NCI-H446 treated with DMSO at 0.1 percent for 48 hours (cell line): ENCODE measurements around the gene UCP1.

Source experiments
- DNase-seq: peaks from one replicate; lab custom pipeline; 2025; lab: John Stamatoyannopoulos, UW

Gene UCP1, protein sequence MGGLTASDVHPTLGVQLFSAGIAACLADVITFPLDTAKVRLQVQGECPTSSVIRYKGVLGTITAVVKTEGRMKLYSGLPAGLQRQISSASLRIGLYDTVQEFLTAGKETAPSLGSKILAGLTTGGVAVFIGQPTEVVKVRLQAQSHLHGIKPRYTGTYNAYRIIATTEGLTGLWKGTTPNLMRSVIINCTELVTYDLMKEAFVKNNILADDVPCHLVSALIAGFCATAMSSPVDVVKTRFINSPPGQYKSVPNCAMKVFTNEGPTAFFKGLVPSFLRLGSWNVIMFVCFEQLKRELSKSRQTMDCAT

DNA sequence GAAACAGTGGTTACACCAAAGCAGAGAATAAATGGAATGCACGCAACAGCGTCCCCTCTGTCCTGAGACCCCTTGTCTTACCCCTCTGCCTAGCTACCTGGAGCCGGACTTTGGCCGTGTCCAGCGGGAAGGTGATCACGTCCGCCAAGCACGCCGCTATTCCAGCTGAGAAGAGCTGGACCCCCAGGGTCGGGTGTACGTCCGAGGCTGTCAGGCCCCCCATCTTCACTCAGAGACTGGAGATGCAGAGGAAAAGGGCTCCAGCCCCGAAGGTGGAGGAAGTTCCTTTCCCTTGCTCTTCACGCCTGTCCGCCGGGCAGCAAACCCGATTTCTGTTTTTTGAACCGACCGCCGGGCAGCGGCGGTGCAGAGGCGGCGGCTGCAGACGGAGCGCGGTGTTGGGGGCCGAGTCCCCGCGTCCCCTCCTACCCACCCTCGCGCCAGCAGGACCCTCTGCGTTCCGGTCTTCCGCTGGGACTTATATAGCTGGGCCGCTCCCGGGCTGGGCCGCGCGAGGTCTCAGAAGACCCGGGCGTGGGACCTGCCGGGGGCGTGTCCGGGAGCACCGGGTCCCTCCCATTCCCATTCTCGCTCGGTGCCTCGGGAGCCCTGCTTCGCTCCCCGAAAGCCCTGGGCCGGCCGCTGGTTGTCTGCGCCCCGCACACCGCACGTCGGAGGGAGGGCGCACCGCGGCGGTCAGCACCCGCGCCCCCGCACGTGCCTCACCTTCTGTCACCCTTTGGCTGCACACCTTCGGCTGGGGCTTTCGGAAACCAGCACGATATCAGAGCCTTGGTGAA lies at the start of gene UCP1:
Gene UCP1, minus strand, starts transcription at position 455 of the 800 bp plus-strand sequence. Its CDS starts 232 bp downstream, at position 223.
- DNase-seq = no peak

DNA sequence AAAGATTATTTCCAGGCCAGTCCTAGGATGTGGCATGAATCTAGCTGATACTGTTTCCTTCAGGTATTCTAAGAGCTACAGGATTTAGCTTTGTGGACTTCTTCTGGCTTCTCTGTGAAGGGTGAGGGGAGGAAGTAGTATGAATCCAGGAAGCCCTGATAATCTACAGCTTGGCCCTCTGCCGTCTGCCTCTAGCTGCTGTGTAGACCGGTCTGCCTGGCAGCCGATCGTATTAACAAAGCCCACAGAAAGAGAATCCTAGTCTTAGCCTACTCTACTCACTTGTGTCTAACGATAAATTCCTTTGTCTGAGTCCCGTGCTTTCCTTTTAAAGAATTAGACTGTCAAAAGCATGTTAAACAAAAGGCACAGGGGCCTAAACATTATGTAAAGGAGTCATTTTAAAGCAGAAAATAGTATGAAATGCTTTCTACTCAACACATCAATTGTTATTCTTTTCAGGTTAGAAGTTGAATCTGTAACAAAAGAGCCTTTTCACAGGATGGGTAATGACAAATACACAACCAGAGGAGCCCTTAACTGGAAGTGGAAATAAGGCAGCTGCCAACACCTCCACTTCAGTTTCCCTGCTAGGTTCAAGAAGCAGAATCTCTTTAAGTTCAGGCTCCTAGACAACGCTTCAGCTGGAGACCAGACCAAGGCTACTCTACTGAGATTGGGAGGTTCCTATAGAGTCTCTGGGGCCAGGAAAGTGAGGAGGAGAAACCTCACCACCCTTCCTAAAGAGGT lies 48.9 kb upstream of the UCP1 start:
- DNase-seq = no peak

DNA sequence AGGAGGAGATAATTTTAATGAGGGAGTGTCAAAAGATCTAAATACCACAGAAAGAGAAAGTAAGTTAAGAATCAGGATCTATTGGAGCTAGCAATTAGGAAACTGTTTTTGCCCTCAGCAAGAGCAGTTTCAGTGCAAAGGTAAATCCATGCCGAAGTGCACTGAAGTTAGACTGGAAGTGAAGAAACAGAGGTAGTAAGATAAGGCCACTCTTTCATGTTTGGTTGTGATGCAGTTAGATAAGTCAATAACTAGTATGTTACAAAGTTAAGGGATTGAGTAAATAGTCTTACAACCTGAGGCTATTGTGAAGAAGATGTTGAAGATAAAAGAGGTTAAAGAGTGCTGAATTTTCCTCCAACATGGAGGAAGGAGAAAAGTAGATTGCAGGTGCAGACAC lies 46.7 kb upstream of the UCP1 start:
- DNase-seq = no peak

DNA sequence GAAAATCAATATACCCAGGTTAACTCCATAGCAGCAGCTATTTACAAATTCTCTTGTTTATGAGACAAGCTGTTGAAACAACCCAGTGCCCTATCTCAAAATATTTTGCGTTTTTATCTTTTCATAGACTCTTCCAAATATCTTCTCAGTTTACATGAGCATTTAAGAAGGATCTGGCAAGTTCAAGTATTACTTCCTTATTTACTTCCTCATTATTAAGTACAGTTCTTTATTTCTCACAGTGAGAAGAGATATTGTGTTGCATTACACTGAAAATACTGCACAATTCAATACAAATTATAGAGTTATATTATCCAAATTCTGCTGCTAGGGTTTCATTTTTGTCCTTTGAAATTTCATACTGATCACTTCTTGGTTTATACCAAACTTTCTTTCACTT lies 43.6 kb upstream of the UCP1 start:
- DNase-seq = no peak

DNA sequence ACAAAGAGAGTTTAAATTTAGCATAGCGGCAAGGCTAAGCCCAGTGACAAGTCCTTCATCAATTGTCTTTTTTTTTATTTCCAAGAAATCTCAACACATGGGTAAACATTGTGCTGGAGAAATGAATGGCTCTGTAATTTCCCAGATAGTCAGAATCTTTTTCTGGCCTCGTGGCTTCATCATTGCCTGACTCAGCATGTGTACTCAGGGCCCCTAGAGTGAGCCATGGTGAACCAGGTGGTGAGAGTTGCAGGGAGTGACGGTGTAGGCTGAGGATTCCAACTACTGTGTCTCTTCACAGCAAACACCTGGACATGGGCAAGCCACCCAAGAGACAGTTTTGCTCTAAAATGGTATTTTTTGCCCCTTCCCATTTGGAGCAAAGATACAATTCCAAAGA lies 43.1 kb upstream of the UCP1 start:
- no peak for DNase-seq

DNA sequence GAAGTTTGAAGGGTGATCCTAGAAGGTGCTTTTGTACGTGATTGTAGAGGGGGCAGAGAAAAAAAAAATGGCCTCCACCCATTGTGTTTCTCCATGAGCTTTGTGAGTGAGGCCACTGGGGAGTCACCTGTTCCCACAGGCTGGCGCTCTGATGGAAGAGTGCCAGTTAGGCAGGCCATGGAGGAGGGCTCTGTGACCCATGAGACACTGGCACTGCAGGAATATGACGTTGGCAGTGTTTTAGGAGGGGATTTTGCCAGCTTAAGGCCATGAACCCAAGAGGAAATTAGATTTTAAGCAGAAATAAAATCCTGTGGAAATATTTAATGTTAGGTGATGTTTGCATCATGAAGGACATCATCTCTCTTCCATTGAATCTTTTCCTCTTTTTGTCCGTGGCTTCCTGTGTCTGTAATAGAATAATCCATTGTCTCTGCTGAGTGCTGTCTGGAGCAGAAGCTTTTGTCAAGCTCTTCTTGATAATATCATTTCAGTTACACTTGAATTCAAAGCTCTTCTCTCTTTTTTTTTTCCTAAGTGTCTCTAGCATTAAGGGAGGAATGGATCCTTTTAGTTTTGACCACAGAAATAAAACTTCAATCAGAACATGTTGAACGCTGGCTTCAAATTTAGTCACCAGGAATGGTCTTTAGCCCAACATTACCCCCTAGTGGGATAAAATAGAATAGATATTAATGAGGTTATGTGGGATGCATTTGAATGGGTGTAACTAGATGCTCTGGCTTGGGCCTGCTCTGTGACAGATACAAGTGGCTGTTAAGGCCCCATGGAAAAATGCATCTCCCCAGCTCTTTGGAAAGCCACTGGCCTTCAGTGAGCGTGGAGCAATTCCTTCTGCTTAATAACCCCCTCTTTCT lies 41.0 kb upstream of the UCP1 start:
- DNase-seq = peak; percentile 68

DNA sequence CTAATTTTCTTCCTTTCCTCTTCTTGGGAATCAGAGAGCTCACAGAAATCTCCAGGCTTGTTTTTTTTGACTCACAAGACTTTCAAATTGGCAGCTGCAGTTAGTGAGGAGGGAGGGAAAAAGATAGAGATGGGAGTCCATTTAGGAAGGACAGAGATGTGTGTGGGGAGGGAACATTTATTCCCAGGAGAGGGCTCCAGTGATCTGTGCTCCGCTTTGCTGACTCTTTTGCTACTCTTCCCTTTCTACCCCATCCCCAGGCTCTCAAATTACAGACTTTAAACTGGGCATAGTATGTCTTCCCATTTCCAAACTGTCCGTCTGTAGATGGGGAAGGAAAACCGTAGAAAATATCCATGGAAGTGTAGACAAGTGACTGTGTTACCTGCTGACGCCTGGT lies 39.1 kb upstream of the UCP1 start:
- no peak for DNase-seq

DNA sequence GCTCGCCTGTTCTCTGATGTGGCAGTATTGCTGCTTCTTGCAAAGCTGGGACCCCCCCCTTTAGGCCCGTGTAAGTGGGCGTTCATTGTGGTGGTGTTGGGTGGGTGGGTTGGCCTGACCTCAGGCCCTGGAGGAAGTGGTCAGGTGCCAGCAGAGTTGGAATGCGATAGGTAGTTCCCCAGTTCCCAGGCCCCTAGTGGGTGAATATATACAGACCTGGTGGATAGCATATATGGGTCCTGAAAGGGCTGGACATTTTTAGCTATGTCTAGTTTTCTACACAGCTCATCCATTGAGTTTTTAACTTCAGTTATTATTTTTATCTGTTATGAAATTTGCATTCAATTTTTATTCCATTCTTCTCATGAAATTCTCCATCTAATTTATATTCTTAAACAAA lies 35.8 kb upstream of the UCP1 start:
- DNase-seq = no peak

DNA sequence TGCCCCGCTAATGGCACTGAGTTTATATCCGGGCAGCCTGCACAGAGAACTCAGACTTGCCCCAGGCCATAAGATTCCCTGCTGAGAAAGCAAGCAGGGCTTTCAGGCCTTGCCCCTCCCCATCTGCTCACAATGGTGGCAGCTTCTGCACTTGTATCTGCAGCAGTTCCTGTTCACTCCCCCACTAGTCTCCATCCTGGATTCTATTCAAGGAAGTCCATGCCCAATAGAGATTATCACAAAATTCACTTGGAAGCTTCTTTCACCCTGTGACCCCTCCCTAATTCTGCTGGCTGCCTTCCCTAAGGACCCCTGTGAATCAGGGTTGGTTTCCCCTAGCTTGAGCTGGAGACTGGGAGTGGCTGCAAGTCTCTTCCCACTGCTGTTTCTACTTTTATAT lies 34.5 kb upstream of the UCP1 start:
- peak; percentile 2 for DNase-seq

DNA sequence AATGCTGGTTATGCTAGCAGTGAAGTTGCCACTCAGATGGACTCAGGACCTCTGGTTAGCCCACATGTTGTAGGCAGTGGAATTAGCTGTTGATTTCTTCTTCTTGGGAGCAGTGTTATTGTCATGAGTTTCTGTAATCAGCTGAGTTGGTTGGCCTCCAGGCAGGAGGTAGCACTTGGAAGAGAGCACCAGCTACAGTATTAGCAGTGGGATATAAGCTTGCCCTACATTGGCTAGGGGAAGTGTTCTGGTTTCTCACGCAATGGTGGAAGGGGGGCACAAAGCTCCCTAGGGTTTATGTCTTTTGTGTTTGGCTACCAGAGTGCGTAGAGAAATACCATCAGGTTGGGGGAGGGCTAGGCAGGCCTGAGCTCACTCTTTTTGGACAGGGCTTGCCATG lies 34.0 kb upstream of the UCP1 start:
- DNase-seq = no peak

DNA sequence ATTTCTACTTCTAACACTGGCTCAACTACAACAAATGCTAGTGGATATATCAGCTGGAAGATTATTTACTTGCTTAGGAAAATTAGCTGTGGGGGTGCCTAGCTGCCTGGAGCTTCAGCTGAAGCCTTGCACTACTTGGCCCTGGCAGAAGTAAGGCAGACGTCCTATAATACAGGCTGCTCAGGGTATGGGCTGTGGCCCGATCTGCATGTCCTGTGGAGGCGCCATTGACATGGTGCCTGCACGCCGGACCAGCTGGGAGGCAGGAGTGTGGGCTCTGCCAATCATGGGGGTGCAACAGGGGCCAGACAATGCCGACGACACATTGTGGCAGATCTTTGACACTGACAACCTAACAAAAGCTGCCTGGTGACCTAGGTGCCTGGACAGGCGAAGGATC lies 31.6 kb upstream of the UCP1 start:
- no peak for DNase-seq

DNA sequence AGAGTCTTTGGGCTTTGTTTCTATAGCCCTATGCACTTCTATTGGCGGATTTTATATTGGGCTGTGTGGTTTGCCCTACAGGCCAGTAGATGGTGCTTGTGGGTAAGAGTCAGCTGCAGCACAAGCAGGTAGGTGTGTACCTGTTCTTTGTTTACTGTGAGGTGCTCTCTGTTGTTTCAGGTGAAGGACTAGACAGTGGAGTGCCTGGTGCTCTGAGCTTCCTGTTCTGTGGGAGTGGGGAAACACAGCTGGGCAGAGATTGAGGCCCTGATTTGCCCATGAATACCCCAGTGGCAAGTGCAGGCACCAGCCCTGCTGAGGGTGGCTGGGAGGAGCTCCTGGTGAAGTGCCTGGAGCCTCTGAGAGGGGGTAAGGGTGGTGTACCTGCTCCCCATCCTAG lies 26.3 kb upstream of the UCP1 start:
- no peak for DNase-seq

DNA sequence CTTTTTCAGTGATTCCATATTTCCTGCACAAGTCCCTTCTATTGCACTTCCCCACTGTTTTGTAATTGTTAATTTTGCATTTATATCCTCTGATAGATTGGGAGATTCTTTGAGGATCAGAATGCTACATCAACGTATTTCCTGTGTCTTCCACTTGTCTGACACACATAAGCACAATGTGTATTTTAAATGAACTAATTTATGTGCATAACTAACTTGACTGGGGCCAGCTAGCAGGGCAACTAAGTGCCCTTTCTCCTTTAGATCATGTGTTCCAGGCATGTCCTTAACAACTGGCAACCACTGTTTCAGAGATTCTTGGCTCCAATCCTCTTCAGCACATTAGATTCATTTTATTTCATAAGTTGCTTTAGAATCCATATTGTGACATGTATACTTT lies 15.7 kb upstream of the UCP1 start:
- no peak for DNase-seq

DNA sequence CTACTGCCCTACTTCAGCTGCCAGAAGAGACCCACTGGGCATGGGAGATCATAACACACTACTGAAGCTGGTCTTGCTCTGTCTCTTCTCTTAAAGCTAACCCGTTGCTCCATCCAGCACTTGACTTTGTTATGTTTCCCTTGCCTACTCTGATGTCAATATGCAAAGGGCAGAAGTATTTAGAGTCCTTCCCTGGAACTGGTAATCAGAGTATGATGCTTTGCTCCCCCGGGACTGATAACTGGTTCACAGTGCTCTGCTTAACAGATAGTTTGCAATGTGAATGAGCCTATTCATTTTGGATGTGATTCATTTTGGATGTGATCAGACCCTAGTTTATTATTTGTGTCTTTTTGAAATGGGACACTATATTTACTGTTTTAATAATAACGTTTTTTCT lies 12.3 kb upstream of the UCP1 start:
- no peak for DNase-seq

DNA sequence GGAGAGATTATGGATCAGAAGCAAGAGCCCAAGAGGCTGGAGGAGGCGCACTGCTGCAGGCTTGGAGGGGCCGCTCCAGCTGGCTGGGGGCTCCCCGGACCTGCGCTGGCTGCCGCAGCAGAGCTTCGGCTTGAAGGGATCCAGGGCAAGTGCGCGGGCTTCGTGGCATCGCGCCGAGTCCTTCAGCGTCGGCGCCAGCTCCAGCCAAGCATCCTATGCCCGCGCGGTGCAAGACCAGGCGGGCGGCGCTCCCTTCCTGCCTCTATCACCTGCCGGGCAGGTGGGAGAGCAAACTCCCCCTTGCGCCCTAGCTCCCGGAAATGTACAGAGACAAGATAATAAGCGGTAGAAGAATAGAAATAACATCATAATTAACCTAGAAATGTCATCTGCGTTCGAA lies 10.5 kb upstream of the UCP1 start:
- DNase-seq = no peak

DNA sequence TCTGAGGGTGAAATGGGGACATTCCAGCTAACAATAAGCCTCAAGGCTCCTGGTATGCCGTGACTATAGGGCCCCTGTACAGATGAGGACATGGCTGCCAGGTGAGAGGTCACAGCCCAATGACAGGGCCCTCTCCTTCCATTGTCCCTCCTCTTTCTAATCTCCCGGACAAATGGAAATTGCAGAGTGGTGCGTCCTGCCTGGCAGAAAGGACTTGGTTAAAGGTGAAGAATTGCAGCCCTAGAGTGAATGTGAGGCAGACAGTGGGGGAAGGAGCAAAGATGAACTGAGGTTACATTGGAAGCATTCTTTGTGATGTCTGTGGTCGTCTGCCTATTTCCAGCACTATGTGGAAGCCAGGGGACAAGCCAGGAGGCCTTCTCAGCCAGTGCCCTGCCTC lies 6.7 kb upstream of the UCP1 start:
- DNase-seq = no peak

DNA sequence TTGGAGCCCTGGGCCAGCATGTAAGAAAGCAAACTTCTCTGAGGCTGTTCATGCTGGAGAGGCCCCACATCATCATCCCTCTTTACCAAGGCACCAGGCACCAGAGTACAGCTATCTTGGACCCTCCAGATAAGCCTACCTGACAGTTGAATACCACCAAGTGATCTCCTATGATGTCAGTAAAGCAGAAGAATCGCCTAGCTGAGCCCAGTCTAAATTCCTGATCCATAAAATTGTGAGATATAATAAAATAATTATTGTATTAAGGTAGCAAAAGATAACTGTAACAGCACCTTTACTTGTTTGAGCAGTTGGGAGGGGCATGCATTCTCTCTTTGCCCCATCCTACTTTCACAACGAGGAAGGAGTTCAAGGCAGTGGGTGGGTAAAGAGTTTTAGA lies 2.9 kb upstream of the UCP1 start:
- DNase-seq = no peak

DNA sequence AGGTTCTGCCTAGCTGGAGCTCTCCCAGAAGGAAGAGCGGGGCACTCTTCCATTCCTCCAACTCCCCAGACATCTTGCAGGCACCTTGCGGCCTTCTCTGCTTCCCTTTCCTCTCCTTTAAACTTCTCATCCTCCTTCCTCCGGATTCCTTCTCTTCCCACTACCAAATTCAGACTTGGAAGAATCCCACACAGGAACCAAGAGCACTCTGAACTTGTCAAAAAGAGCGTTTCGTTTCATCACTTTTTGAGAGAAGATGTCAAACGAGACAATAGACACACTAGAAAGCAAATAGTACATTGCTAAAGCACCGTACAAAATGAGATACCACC lies 512 bp upstream of the UCP1 start:
- no peak for DNase-seq

DNA sequence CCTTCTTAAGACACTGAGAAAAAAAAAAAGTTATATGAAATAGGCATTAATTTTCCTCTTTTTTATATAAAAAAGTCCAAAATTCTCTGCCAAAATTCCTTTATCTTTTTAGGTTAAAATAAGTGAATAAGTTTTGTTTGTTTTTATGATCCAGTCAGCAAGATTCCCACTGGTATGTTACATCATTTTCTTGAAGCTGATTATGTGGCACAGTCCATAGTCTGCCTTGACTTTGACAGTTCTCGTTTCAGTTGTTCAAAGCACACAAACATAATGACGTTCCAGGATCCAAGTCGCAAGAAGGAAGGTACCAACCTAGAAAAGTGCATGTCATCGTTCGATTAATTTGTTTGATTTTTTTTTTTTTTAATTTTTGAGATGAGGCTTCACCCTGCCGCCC lies 9.1 kb downstream of the UCP1 start:
- no peak for DNase-seq

DNA sequence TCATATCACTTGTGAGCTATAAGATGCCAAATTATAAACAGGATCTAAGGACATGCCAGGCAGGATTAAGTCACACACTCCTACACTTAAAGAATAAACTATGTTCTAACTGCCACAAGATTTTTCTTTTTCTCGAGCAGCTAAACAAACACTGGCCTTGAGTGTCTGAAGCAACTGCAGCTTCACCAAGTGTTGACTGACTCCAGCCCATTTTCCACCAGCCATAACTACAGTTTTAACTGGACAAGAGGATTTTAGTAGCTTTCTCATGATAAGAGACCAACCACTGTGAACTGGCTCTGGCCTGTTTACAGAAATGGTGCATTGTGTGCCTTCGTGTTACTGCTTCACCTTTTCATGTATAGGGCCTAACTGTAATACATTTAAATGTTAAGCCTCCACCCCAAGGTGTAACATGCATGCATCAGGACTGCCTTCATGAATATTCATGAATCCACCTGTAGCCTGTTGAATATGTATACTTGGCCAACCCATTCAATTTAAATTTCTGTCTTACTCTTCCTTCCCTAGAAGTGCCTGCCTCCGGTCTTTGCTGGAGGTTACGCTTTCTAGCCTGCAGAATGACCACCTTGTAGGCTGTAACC lies 10.8 kb downstream of the UCP1 start:
- DNase-seq = no peak

DNA sequence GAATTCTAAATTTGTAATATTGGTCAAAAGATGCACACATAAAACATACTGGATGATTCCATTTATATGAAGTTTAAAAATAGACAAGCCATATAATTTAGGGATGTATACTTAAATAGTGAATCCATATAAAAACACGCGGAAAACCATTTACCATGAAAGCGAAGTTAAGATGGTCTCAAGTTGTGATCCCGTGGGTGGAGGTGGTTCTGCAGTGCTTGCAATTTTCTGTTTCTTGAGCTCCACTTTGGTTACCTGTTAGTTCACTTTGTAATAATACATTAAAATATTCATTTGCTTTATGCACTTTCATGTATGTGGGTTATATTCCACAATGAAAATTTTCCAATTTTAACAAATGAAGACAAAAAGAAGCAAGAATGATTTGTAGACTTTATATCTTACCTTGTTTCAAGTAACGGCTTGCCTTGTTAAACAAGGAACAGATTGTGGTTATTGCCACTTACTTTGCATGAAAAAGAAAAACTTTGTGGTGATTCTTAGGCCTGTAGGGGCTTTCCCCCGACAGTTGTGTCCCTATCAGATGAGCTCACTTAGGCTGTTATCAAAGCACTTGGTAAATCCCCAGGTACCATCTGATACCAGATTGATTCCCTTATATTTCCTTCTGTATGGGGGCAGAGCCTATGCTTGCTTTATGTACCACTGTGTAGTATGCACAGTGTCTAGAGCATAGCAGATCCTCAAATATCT lies 12.2 kb downstream of the UCP1 start:
- no peak for DNase-seq
